Peyer's patch (tissue), 4 donors: ENCODE measurements around the gene TGIF2. TPM values are rescaled to one million over a fixed set of nuclear protein-coding genes. Genes with fewer than 3 reads are reported as not detected.
"Not testable (repeated sequence)": the region's sequence is repeated elsewhere in the genome, so short reads cannot be mapped to it uniquely, and the experiment has no call there.

Source experiments
- DNase-seq, 3 donors: peaks; one replicate each; pipeline ENCODE4 v3.0.0-alpha.2; 2017 to 2019
- H3K27ac ChIP-seq, 4 donors: fragments of 200-600 bp; sonication (generic); one replicate each; pipeline ENCODE4 v1.5.1; 2016 to 2019
- H3K27me3 ChIP-seq, 2 donors: fragments of 200-600 bp; sonication (generic); one replicate each; pipeline ENCODE4 v1.5.1; 2019
- H3K36me3 ChIP-seq, 3 donors: fragments of 200-600 bp; sonication (generic); one replicate each; pipeline ENCODE4 v1.5.1; 2016 to 2019
- H3K4me1 ChIP-seq, 4 donors: fragments of 200-600 bp; sonication (generic); one replicate each; pipeline ENCODE4 v1.5.1; 2016 to 2019
- H3K4me3 ChIP-seq, 4 donors: fragments of 200-600 bp; sonication (generic); 1 replicate in 3 of 4; 2 replicates in 1 of 4; pipeline ENCODE4 v1.5.1; 2016 to 2019; ENCODE audit warnings: mild to moderate bottlenecking in 1 of 4
- H3K9me3 ChIP-seq, 4 donors: fragments of 200-600 bp; sonication (generic); one replicate each; pipeline ENCODE4 v1.5.1; 2016 to 2019; ENCODE audit warnings: mild to moderate bottlenecking in 1 of 4
- CTCF ChIP-seq, 6 experiments: fragments of 450-650 bp in 4 of 6; fragments of 200-600 bp in 2 of 6; sonication (generic) in 1 of 6; IDR thresholded peaks; one replicate each; pipeline ENCODE4 v1.5.1; 2017 to 2019; ENCODE audit warnings: antibody characterized with exemption in 6 of 6, mild to moderate bottlenecking in 3 of 6, moderate library complexity in 1 of 6
- POLR2A ChIP-seq, 2 donors: fragments of 450-650 bp; IDR thresholded peaks; one replicate each; pipeline ENCODE4 v1.5.1; 2017; ENCODE audit warnings: antibody characterized with exemption in 2 of 2, mild to moderate bottlenecking in 2 of 2, moderate library complexity in 2 of 2
- total RNA-seq, 4 donors: library from RNA; depleted of rRNA; stranded (reverse); fragments of >200 nt; gene quantifications; one replicate each; pipeline ENCODE4 v1.1.0, GENCODE V29; 2016

TGIF2 gene
- total RNA-seq, 4 donors from 2014 or later = 2.6 to 8.4 (median 4.5) TPM

GRCh38 chr20:36606158-36607066 lies 33.0 kb downstream of the TGIF2 start:
- H3K4me1 ChIP-seq = peaks cover 3 to 26% (median 5%) of the 10 kb centered on the region in 4 donors
- TF ChIP-seq CTCF (IDR thresholded peaks at IDR 0.05) (no peak), POLR2A (IDR thresholded peaks at IDR 0.05) (peak in 1 of 2 donors; percentile 29)
- no peaks in the 10 kb centered on the region for H3K27me3 ChIP-seq
- H3K27ac ChIP-seq = peak overlapping the region; percentile 91 to 98 (median 94)
- no peaks in the 10 kb centered on the region for H3K9me3 ChIP-seq
- no peak for DNase-seq
- H3K4me3 ChIP-seq = peak overlapping the region; percentile 80 to 99 (median 95)
- peaks cover 0 to 37% (median 0%) of the 10 kb centered on the region in 3 donors for H3K36me3 ChIP-seq

- Histone ChIP-seq H3K4me3 (peak overlapping the region in 2 of 4 donors; percentile 91 to 99), H3K9me3 (no peaks in the 10 kb centered on the region), H3K27me3 (no peaks in the 10 kb centered on the region), H3K4me1 (peaks cover 3 to 26% (median 5%) of the 10 kb centered on the region in 4 donors), H3K27ac (peak overlapping the region in 3 of 4 donors; percentile 57 to 92 (median 91)), H3K36me3 (peaks cover 0 to 51% (median 0%) of the 10 kb centered on the region in 3 donors)
- TF ChIP-seq POLR2A (IDR thresholded peaks at IDR 0.05) (peak in 1 of 2 donors; percentile 43), CTCF (IDR thresholded peaks at IDR 0.05) (no peak)
- DNase-seq = peak in 1 of 3 donors; percentile 73
Observed at GRCh38 chr20:36607586-36608387, 34.4 kb downstream of the TGIF2 start.

- H3K4me3 ChIP-seq, H3K27me3 ChIP-seq, H3K9me3 ChIP-seq, DNase-seq: not testable (repeated sequence)
- peak overlapping the region in 2 of 4 donors; percentile 8 to 57 for H3K27ac ChIP-seq
- H3K36me3 ChIP-seq = peaks cover 0 to 56% (median 0%) of the 10 kb centered on the region in 3 donors
- peaks cover 3 to 32% (median 5%) of the 10 kb centered on the region in 4 donors for H3K4me1 ChIP-seq
Observed at GRCh38 chr20:36608388-36608728, 35.0 kb downstream of the TGIF2 start.

GRCh38 chr20:36611625-36612024 lies 38.2 kb downstream of the TGIF2 start:
- no peak overlapping the region for H3K4me3 ChIP-seq
- no peaks in the 10 kb centered on the region for H3K27me3 ChIP-seq
- TF ChIP-seq CTCF (IDR thresholded peaks at IDR 0.05) (no peak), POLR2A (IDR thresholded peaks at IDR 0.05) (no peak)
- H3K9me3 ChIP-seq = no peaks in the 10 kb centered on the region
- H3K36me3 ChIP-seq = peaks cover 0 to 77% (median 0%) of the 10 kb centered on the region in 3 donors
- DNase-seq = no peak
- no peak overlapping the region for H3K27ac ChIP-seq
- H3K4me1 ChIP-seq = peaks cover 0 to 22% (median 4%) of the 10 kb centered on the region in 4 donors

- H3K27ac ChIP-seq = no peak overlapping the region
- no peaks in the 10 kb centered on the region for H3K9me3 ChIP-seq
- H3K27me3 ChIP-seq = no peaks in the 10 kb centered on the region
- H3K4me1 ChIP-seq = peaks cover 0 to 5% (median 0%) of the 10 kb centered on the region in 4 donors
- H3K36me3 ChIP-seq = peaks cover 0 to 64% (median 0%) of the 10 kb centered on the region in 3 donors
- no peak overlapping the region for H3K4me3 ChIP-seq
- DNase-seq = peak in 2 of 3 donors; percentile 73 to 74
- TF ChIP-seq CTCF (IDR thresholded peaks at IDR 0.05) = no peak
- TF ChIP-seq POLR2A (IDR thresholded peaks at IDR 0.05) = no peak
Observed at GRCh38 chr20:36613974-36614373, 40.6 kb downstream of the TGIF2 start.
